T-helper 2 cell (primary cell): ENCODE measurements around the gene SYNE3.

Source experiments
- DNase-seq, 5 experiments: peaks; one replicate each; pipeline versions ENCODE4 v3.0.0 to v3.0.0-alpha.2; 2012 to 2022
- total RNA-seq, 2 donors: gene quantifications; one replicate each; lab custom pipeline; 2026; lab: John Stamatoyannopoulos, UW

Gene SYNE3, protein sequence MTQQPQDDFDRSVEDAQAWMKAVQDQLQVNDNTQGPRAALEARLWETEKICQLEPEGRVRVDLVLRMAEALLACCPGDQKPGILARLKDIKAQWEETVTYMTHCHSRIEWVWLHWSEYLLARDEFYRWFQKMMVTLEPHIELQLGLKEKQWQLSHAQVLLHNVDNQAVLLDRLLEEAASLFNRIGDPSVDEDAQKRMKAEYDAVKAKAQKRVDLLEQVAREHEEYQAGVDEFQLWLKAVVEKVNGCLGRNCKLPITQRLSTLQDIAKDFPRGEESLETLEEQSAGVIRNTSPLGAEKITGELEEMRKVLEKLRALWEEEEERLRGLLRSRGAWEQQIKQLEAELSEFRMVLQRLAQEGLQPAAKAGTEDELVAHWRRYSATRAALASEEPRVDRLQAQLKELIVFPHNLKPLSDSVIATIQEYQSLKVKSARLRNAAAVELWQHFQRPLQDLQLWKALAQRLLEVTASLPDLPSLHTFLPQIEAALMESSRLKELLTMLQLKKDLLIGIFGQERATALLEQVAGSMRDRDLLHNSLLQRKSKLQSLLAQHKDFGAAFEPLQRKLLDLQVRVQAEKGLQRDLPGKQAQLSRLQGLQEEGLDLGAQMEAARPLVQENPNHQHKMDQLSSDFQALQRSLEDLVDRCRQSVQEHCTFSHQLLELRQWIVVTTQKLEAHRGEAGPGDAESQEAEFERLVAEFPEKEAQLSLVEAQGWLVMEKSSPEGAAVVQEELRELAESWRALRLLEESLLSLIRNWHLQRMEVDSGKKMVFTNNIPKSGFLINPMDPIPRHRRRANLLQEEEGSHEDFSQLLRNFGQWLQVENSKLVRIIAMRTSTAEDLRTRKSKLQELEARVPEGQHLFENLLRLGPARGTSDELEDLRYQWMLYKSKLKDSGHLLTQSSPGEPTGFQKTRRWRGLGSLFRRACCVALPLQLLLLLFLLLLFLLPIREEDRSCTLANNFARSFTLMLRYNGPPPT
- total RNA-seq, result 177 to 189 reads per million in 2 donors

DNA sequence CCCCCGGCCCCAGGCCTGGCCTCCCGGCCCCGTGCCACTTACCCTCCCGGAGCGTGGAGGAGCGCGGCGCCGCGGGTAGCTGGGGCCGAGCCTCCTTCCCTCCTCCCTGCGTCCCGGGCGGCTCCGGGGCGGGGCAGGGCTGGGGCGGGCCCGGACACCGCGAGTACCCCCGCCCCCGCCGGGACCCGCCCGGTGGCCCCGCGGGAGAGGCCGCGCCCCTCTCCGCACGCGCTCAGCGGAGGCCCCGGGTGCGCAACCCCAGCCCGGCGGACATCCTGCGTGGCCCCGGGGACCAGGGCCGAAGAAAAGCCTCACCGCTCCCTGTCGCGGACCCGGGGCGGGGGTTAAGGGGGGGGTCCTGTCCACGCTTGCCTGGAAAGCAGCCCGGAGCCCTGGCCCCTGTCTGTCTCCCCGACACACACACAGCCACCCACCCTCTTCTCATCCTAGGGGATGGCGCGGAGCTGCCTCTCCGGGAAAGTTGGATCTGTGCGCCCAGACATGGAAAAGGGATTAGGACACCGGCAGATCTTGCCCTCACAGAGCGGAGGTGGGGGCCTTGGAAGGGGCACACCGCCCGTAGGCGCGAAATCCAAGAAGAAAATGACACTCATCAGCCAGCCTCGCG, at the start of gene SYNE3:
SYNE3 (minus strand) TSS at position 97 of the 628 bp plus-strand sequence. CDS start 40,829 bp downstream, outside the sequence.
- peak in 4 of 5 experiments; percentile 42 to 70 (median 53) for DNase-seq

- no peak for DNase-seq
Observed at GRCh38 chr14:95564060-95564459, 47.6 kb upstream of the SYNE3 start.

DNA sequence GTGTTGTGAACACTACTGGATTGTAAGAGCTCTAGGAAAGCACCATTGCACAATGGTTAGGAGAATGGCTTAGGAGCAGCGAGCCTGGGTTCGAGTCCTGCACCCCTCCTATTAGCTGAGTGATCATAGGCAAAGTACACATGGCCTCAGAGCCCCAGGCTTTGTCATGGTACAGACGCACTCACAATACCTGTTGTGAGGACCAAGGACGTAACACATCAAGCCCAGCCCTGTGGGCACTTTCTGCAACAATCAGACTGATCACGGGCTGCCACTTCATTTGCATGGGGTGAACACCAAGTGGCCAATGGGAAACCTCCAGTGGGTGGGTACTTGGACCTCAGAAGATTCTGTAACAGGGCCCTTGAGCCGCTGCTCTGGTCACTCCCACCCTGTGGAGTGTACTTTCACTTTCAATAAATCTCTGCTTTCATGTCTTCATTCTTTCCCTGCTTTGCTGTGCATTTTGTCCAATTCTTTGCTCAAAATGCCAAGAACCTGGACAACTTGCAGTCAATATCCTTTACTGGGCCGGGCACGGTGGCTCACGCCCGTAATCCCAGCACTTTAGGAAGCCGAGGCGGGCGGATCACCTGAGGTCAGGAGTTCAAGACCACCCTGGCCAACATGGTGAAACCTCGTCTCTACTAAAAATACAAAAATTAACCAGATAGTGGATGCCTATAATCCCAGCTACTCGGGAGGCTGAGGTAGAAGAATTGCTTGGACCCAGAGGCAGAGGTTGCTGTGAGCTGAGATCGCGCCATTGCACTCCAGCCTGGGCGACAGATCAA, 46.6 kb upstream of the SYNE3 start:
- no peak for DNase-seq

GRCh38 chr14:95561001-95561412, 44.6 kb upstream of the SYNE3 start:
- peak; percentile 39 to 80 (median 74) for DNase-seq

DNA sequence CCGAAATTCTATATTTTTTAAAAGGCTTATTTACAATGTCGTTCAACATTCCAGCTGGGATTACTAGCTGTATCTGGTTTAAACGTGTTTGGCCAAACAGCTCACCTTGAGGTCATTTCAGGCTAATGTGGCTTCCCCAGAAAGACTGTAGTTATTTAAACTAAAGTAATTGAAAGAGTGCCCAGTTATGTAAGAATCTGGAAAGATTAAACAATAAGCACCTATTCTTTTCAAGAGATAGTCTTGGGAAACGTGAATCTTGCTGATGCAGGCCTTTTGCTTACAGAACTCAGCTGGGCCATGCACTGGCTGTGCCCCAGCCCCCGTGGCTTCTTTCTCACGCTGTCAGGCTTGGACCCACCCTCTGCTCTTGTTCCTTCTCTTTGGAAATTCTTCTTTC, 42.8 kb upstream of the SYNE3 start:
- DNase-seq, result no peak

GRCh38 chr14:95557832-95558231, 41.4 kb upstream of the SYNE3 start:
- DNase-seq, result no peak

- DNase-seq, result no peak
Observed at GRCh38 chr14:95557291-95557690, 40.8 kb upstream of the SYNE3 start.

GRCh38 chr14:95555053-95555452, 38.6 kb upstream of the SYNE3 start:
- no peak for DNase-seq

GRCh38 chr14:95553141-95553540, 36.7 kb upstream of the SYNE3 start:
- no peak for DNase-seq

GRCh38 chr14:95551435-95551834, 35.0 kb upstream of the SYNE3 start:
- no peak for DNase-seq

- no peak for DNase-seq
Observed at GRCh38 chr14:95549656-95550585, 33.5 kb upstream of the SYNE3 start.

DNA sequence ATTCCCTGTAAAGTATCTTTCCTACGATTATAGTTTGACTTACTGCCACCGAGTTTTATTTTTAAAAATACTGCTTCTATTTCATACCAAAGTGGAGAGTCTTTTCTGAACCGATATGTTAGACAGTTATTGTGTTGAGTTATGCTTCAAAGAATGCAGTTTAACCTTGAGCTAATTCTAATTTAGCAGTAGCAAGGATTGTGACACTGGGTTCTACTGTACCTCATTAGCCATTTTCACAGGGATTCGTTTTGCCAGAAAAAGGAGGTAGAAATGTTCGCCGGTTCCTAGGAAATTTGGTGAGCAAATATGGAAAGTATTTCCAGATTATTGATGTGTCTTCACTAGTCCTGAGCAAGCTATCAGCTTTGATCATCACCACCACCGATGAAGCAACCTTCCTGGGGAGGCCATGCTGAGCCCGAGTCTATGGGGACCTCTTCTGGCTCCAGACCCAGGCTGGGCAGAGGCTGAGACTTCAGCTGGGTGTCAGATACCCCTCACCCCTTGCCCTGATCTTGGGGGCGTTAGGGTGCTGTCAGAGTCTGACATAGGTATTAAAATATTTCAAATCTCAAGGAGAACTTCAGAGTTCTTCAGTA, 32.0 kb upstream of the SYNE3 start:
- DNase-seq, result no peak

- no peak for DNase-seq
Observed at GRCh38 chr14:95547626-95548327, 31.3 kb upstream of the SYNE3 start.

GRCh38 chr14:95547272-95547625, 30.8 kb upstream of the SYNE3 start:
- DNase-seq, result no peak

DNA sequence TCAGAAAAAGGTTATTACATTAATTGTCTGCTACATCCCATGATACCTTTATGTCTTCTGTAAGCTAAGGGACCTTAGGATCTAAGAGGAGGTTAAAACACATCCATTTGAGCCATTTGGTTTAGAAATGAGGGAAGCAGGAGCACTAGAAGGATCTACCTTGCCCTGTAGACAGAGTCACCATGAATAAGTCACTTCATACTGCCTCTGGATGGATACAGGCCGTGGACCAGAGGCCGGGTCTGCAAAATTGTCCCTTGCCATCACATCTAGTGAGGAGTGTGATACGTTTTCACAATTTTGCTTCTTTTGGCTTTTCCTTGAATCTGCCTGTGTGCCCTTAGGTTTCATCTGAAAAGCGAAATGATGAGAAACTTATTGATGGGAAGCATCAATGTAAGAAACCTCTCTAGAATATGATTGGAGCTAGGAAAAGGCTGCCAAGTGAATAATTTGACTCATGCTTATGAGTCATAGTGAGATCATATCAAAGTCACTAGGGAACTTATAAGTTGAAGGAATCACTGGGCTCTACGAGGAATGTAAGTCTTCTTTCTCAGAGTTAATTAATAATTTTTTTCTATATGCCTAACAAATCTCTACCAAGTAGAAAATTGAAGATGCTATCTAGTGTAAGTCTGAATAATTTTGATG, 29.2 kb upstream of the SYNE3 start:
- no peak for DNase-seq

GRCh38 chr14:95544588-95544987, 28.1 kb upstream of the SYNE3 start:
- DNase-seq, result no peak

- no peak for DNase-seq
Observed at GRCh38 chr14:95543021-95543420, 26.6 kb upstream of the SYNE3 start.

DNA sequence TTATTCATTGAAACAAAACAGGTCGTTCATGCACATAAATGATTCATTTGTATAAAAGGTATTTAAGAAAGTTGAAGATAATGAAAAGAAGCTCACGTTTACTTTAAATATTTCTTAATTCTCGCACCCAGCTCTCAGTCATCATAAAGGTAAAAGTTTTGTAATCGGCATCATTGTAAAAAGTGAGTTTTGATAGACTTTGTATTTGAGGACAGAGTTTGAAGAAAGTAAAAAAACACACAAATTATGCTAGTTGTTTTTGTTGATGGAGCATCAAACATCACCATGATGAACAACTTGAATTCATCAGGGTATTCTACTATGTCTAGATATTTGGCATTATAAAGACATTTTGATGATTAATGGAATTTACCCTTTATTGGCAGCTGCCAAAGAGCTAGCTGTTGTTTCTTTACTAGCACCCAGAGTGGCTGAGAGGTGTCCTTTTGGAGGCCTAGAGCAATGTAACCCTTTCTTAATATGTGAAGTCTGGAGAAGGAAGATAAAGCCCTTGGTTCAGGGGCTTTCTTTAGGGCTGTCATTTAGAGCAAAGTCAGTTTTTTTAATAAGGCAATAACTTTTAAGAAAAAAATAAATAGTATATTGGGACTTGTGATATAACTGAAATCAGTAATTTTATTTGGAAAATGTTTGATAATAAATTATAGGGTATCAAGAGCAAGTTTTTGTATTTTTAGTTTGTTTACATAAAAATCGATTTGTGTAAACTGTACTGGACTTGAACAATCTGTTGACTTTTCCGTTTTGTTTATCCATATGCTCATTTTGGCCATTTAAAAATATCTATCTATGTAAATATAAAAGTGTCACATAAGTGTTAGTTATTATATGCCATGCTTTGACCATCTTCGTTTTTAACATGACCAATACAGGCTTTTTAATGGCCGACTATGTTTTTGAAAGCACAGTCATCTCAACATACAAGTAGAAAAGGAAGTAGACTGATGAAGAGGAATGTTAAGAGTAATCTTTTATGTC, 25.8 kb upstream of the SYNE3 start:
- DNase-seq, result no peak
